Measurements from ENCODE around the gene SELENOP. TPM values are rescaled to one million over a fixed set of nuclear protein-coding genes. Genes with fewer than 3 reads are reported as not detected.
"Not testable (repeated sequence)": the region's sequence is repeated elsewhere in the genome, so short reads cannot be mapped to it uniquely, and the experiment has no call there.

SELENOP gene
- 433 TPM for polyA plus RNA-seq (ENCODE audit: insufficient read length)
- long read RNA-seq, donor 1, transcript SELENOP-209 (6 exons, 1,853 nt): minor isoform, 5 of 288 reads
- long read RNA-seq, donor 1, transcript SELENOP-202 (3 exons, 799 nt): minor isoform, 26 of 288 reads
- long read RNA-seq, donor 1, transcript SELENOP-213 (3 exons, 653 nt): minor isoform, 9 of 288 reads
- long read RNA-seq, donor 1, transcript SELENOP-214 (5 exons, 2,243 nt): major isoform, 205 of 288 reads
- long read RNA-seq, donor 1, partial matches to known transcripts: 21 of 288 reads
- long read RNA-seq, donor 1, other reads (novel, unspliced or antisense): 18 of 288 reads
- long read RNA-seq, donor 2, transcript SELENOP-202 (3 exons, 799 nt): minor isoform, 16 of 223 reads
- long read RNA-seq, donor 2, transcript SELENOP-214 (5 exons, 2,243 nt): major isoform, 172 of 223 reads
- long read RNA-seq, donor 2, partial matches to known transcripts: 18 of 223 reads
- long read RNA-seq, donor 2, other reads (novel, unspliced or antisense): 6 of 223 reads
- long read RNA-seq, donor 3, transcript SELENOP-214 (5 exons, 2,243 nt): major isoform, 104 of 145 reads
- long read RNA-seq, donor 3, transcript SELENOP-202 (3 exons, 799 nt): minor isoform, 26 of 145 reads
- long read RNA-seq, donor 3, partial matches to known transcripts: 7 of 145 reads
- long read RNA-seq, donor 3, other reads (novel, unspliced or antisense): 0 of 145 reads
- long read RNA-seq, donor 4, transcript SELENOP-214 (5 exons, 2,243 nt): minor isoform, 11 of 35 reads
- long read RNA-seq, donor 4, transcript SELENOP-202 (3 exons, 799 nt): major isoform, 14 of 35 reads
- long read RNA-seq, donor 4, partial matches to known transcripts: 6 of 35 reads
- long read RNA-seq, donor 4, other reads (novel, unspliced or antisense): 0 of 35 reads
- long read RNA-seq, donor 5, transcript SELENOP-209 (6 exons, 1,853 nt): minor isoform, 7 of 471 reads
- long read RNA-seq, donor 5, transcript SELENOP-205 (2 exons, 606 nt): minor isoform, 7 of 471 reads
- long read RNA-seq, donor 5, transcript SELENOP-202 (3 exons, 799 nt): minor isoform, 59 of 471 reads
- long read RNA-seq, donor 5, transcript SELENOP-214 (5 exons, 2,243 nt): major isoform, 343 of 471 reads
- long read RNA-seq, donor 5, partial matches to known transcripts: 40 of 471 reads
- long read RNA-seq, donor 5, other reads (novel, unspliced or antisense): 9 of 471 reads
- long read RNA-seq, donor 6, transcript SELENOP-213 (3 exons, 653 nt): minor isoform, 9 of 242 reads
- long read RNA-seq, donor 6, transcript SELENOP-202 (3 exons, 799 nt): minor isoform, 35 of 242 reads
- long read RNA-seq, donor 6, transcript SELENOP-214 (5 exons, 2,243 nt): major isoform, 167 of 242 reads
- long read RNA-seq, donor 6, partial matches to known transcripts: 18 of 242 reads
- long read RNA-seq, donor 6, other reads (novel, unspliced or antisense): 5 of 242 reads
- long read RNA-seq, donor 7, full-length matches to known transcripts: 336 of 407 reads
- long read RNA-seq, donor 7, partial matches to known transcripts: 42 of 407 reads
- long read RNA-seq, donor 7, other reads (novel, unspliced or antisense): 29 of 407 reads
- long read RNA-seq, donor 8, transcript SELENOP-202 (3 exons, 799 nt): minor isoform, 15 of 147 reads
- long read RNA-seq, donor 8, transcript SELENOP-214 (5 exons, 2,243 nt): major isoform, 103 of 147 reads
- long read RNA-seq, donor 8, partial matches to known transcripts: 20 of 147 reads
- long read RNA-seq, donor 8, other reads (novel, unspliced or antisense): 0 of 147 reads

- DNase-seq: peak; percentile 91
These were observed at the start of gene SELENOP for GRCh38 chr5:42811591-42812446. TSS of gene SELENOP (minus strand) at chr5:42811892. CDS start at chr5:42808353, 3,539 bp downstream.

- no peak for DNase-seq
These were observed 47.0 kb upstream of the SELENOP start for GRCh38 chr5:42858687-42859086.

- no peak for DNase-seq
These were observed 46.4 kb upstream of the SELENOP start for GRCh38 chr5:42858031-42858643.

GRCh38 chr5:42855811-42856210, 44.1 kb upstream of the SELENOP start:
- no peak for DNase-seq

- DNase-seq: no peak
These were observed 43.7 kb upstream of the SELENOP start for GRCh38 chr5:42855386-42855785.

- DNase-seq: no peak
These were observed 43.1 kb upstream of the SELENOP start for GRCh38 chr5:42854795-42855194.

- no peak for DNase-seq
These were observed 41.1 kb upstream of the SELENOP start for GRCh38 chr5:42852826-42853225.

- no peak for DNase-seq
These were observed 39.8 kb upstream of the SELENOP start for GRCh38 chr5:42851481-42851880.

- DNase-seq: no peak
These were observed 36.9 kb upstream of the SELENOP start for GRCh38 chr5:42848545-42848944.

GRCh38 chr5:42844408-42844807, 32.7 kb upstream of the SELENOP start:
- DNase-seq: not testable (repeated sequence)

GRCh38 chr5:42843675-42844292, 32.1 kb upstream of the SELENOP start:
- DNase-seq: no peak

- DNase-seq: no peak
These were observed 31.4 kb upstream of the SELENOP start for GRCh38 chr5:42842921-42843641.

GRCh38 chr5:42840842-42841567, 29.3 kb upstream of the SELENOP start:
- DNase-seq: no peak

GRCh38 chr5:42840269-42840668, 28.6 kb upstream of the SELENOP start:
- DNase-seq: no peak

- DNase-seq: no peak
These were observed 27.5 kb upstream of the SELENOP start for GRCh38 chr5:42839196-42839595.

GRCh38 chr5:42837601-42838000, 25.9 kb upstream of the SELENOP start:
- DNase-seq: no peak

GRCh38 chr5:42836070-42836769, 24.5 kb upstream of the SELENOP start:
- DNase-seq: no peak

Data from left kidney (tissue), 8 donors.